ENCODE results near the gene GMNN.
A peak's percentile ranks its signal among the peaks of the same experiment; 100 is the strongest.
"Not testable (repeated sequence)": the region's sequence is repeated elsewhere in the genome, so short reads cannot be mapped to it uniquely, and the experiment has no call there.

The GMNN gene

DNA sequence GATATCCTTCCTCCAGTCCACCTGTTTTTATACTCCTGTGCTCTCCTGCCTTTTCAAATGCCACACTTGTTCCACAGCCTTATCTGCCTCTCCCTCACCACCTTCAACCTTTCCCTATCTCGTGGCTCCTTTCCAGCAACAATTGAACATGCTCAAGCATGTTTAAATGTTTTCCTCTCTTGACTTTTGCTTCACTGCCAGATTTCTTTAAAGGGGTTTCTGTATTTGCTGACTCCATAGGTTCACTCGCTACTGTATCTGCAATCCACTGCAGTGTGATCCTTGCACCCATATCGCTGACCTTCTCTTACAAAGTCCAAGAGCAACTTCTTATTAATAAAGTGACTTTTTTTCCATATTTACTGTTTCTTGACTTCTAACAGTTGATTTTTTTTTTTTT, 11.2 kb upstream of the GMNN start:
- DNase-seq = no peak

DNA sequence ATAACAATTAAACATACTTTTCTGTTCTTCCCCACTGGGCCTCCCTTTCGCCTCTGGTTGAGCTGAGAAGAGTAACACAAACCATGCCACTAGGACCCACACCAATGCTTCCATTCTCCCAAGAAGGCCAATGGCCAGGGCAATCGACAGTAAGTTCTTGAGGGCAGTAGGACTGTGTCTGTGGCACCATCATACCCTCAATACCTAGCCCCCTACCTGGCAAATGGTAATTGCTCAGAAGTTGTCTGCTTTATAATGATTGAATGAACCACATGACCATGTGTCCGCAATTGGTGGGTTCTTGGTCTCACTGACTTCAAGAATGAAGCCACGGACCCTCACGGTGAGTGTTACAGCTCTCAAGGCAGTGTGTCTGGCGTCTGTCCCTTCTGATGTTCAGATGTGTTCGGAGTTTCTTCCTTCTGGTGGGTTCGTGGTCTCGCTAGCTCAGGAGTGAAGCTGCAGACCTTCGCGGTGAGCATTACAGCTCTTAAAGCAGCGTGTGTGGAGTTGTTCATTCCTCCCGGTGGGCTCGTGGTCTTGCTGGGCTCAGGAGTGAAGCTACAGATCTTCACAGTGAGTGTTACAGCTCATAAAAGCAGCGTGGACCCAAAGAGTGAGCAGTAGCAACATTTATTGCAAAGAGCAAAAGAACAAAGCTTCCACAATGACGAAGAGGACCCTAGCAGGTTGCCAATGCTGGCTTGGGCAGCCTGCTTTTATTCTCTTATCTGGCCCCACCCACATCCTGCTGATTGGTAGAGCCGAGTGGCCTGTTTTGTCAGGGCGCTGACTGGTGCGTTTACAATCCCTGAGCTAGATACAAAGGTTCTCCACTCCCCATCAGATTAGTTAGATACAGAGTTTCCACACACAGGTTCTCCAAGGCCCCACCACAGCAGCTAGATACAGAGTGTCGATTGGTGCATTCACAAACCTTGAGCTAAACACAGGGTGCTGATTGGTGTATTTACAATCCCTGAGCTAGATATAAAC, 9.6 kb upstream of the GMNN start:
- not testable (repeated sequence) for DNase-seq

DNA sequence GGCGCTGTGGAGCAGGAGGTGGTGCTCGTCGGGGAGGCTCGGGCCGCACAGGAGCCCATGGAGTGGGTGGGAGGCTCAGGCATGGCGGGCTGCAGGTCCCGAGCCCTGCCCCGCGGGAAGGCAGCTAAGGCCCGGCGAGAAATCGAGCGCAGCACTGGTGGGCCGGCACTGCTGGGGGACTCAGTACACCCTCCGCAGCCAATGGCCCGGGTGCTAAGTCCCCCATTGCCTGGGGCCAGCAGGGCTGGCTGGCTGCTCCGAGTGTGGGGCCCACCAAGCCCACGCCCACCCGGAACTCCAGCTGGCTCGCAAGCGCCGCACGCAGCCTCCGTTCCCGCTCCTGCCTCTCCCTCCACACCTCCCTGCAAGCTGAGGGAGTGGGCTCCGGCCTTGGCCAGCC, 8.8 kb upstream of the GMNN start:
- DNase-seq = not testable (repeated sequence)

DNA sequence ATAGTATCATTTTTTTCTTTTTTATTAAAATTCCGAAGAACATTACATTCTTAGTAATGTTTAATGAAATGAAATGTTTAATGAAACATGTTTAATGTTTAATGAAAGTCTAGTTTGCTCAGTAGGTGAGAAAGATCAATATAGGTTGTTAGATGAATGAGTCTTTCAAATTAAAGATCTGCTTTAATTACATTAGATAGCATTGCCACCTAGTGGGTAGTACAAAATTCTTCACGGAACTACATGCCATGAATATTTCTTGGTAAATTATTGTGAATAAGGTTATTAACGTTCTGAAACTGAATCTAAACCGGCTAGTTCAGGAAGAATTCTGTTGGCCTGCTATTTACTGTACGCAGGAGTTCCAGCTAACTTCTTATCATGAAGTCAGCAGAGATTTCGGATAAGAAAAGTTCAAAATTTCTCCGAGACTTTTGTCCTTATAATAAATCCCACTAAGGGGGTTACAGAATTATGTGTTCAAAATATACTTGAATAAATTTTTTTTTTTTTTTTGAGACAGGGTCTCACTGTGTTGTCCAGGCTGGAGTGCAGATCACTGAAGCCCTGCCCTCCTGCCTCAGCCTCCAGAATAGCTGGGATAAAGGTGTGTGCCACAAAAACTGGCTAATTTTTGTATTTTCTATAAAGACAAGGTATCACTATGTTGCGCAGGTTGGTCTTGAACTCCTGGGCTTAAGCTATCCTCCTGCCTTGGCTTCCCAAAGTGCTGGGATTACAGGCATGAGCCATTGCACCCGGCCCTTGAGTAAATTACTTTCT, 7.9 kb upstream of the GMNN start:
- peak; percentile 81 for DNase-seq

DNA sequence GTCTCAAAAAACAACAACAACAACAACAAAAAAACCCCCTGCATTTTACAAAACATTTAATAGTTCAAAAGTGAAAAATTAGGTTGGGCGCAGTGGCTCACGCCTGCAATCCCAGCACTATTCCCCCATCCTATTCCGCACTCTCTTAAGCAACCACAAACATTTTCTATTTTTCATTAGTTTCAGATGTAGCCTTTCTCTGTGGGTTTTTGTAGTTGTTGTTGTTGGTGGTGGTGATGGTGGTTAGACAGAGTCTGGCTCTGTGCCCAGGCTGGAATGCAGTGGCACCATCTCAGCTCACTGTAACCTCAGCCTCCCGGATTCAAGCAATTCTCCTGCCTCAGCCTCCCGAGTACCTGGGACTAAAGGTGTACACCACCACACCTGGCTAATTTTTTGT, 6.4 kb upstream of the GMNN start:
- DNase-seq = no peak

DNA sequence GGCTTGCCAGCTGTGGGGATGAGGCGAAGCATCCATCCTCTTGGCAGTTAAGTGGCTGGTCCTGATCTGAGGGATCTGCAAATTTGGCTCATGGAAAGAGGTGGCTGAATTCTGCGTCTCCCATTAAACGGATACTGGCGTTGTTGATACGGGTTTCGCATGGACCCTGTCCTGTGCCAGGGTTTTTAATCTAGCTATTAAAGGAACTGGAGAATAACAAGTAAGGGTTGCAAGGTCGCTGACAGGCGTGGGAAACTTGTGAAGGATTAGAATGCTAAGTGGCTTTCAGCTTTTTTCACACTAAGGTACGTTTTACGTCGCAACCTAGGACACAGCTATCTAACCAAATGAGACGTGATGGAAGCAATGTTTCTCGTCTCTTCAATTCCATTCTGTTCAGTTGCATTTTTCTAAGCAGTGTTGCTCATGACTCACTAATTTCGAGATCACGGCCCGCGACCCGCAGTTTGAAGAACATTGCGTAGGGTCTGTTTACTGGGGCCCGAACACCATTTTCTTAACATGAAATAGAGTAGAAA, 852 bp downstream of the GMNN start:
- peak; percentile 27 for DNase-seq

DNA sequence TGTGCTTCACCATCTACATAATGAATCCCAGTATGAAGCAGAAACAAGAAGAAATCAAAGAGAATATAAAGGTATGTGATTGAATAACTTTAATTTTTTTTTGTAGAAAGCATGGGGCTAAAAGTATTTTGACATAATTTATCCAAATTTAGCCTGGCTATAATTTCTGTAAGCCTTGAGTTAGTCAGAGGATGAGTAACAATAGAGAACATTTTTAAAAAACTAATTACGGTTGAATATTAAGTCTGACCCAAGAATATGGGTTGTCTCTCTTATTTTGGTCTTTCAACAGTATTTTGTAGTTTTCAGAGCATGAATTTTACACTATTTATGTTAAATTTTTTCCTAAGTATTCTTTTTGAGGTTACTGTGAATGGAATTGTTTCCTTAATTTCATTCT, 2.5 kb downstream of the GMNN start:
- DNase-seq = no peak

DNA sequence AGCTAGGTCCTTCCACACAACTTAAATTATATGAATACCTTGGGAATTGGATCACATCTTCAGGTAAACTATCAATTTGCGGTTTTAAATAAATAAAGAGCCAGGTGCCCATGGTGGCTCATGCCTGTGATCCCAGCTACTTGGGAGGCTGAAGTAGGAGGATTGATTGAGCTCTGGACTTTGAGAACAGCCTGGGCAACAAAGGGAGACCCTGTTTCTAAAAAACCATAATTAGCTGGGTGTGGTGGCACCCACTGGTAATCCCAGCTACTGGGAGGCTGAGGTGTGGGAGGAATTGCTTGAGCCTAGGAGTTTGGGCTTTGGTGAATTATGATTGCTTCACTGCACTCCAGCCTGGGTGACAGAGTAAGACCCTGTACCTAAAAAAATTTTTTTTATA, 3.4 kb downstream of the GMNN start:
- no peak for DNase-seq

DNA sequence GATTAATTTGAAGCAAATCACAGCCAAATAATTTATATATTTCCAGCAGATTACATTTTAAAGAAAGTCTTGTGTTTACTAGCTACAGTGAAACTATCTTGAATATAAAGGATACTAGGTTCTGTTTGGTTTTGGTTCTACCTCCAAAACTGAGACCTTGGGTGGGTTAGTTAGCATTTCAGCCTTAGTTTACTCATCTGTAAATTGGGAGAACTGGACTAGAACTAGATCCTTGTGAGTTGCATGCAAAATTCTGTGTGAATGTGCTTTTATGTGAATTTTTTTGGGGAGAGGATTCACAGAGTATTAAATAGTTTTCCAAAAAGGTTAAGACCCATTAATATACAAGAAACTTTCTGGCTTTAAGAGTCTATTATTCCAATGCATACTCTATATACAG, 4.1 kb downstream of the GMNN start:
- DNase-seq = no peak

DNA sequence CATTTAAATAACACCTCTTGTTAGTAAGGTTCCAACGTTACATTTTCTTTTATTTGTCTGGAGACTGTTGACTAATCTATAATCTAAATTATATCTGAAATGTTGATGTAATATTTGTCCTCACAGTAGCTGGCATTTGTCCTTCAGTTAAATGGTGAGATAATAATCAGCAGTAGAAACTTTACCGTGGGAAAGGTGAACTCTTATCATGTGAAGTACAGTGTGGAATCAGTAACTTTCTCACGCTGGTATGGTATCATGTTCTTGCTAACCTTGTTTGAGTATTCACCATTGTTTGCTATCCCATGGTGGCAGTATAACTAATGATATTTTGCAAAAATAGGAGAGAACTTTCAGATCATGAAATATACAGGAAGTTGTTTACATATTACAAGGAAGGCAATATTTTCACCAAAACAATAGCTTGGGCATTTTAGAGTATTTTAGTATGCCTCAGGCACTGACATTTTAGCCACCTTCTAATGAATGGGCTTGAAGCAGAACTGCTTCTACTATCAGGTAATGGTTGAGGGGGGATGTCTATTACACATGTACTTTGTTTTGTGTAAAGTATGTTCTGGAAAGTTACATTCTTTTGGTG, 4.8 kb downstream of the GMNN start:
- DNase-seq = no peak

DNA sequence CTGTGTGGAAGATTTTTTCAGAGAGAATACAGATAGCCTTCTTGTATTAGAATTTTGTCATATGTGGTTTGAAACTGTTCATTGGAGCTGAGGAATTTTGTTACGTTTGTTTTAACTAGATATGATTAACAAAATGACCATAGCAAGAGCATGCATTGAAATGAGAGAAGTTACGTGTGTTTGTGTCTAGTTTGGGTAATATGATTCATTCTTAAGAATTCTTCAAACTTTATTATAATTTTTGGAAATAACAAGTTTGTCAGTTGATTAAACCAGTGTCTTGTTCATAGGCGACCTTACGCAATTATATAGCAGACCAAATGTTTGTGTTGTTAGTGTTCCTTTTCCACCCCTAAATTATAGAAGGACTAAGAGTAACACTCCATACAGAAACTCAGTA, 5.5 kb downstream of the GMNN start:
- no peak for DNase-seq

DNA sequence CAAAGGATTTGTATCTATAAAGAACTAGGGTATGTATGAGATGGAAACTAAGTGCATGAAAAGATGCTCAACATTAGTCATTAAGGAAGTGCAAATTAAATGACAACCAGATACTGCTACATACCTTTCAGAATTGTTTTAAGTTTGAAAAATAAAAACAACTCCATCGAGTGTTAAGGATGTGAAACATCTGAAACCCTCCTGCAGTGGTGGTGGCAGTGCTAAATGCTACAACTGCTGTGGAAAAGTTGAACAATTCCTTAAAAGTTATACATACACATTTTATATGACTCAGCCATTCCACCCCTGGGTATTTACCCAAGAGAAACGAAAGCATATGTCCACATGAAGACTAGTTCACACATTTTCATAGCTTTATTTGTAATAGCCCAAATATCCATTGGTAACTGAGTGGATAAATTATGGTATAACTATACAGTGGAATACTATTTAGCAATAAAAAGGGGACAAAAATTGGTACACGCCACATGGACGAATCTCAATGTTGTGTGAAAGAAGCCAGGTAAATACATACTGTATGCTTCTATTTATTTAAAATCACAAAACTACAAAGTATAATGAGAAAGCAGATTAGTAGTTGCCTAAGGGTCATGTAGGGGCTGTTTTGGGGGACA, 13.4 kb downstream of the GMNN start:
- no peak for DNase-seq

DNA sequence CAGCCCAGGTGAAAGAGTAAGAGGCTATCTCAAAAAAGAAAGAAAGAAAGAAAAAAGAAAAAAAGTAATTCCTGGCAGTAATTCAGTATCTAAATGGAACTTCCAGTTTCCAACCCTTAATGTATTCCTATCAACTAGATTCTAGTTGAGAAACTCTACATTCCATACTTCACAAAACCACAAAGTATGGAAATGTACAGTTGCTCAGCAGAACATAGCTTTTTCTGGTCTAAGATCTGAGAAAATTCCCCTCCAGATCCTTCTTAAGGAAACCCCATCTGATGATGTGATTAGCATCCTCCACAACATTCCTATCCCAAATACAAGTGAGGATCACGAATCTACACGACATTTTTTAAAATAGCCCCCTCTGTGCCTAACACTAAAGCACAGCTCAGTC, 20.4 kb downstream of the GMNN start:
- DNase-seq = no peak

DNA sequence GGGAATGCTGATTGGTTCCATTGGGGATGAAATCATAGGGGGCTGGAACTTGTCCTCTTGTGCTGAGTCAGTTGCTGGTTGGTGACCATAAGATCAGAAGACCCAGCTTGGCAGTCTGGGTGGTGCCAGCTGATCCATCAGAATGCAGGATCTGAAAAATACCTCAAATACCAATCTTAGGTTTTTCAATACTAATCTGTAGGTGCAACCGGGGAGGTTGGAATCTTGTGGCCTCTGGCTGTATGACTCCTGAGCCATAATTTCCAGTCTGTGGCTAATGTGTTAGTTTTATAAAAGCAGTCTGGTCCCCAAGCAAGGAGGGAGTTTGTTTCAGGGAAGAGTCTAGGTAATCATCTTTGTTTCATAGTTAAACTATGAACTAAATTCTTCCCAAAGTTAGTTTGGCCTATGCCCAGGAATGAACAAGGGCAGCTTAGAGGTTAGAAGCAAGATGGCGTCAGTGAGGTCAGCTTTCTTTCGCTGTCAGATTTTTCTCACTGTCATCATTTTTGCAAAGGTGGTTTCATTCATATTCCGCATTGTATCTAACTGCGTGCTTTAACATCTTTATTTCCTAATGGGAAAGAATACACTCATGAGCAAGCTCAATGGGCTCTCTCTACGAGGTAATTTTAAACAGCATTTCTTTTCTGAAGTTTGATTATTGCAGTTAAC, 22.0 kb downstream of the GMNN start:
- DNase-seq = no peak

DNA sequence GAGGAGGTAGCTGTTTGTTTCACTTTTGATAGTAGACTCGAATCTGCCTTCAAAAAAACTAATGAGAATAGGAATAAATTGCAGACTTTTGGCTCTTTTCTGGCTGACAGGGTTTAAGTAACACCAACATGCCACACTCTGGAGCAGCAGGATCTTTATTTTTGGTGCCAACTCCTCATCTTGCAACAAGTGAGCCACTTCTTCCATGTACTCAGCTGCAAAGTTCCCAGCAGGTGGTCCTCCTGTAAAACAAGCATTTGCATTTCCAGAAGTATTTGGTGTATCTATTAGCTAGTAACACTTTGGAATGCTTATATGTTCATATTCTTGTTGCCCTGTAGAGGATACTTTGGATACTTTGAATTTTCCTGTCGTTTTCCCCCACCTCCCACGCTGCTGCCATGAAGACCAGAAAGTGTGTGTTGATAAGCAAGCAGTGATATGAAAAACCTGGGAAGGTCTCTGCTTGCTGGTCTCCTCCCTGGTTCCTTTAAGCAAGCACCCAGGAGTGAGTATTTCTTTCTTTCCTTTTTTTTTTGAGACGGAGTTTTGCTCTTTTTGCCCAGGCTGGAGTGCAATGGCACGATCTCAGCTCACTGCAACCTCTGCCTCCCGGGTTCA, 23.0 kb downstream of the GMNN start:
- DNase-seq = no peak

DNA sequence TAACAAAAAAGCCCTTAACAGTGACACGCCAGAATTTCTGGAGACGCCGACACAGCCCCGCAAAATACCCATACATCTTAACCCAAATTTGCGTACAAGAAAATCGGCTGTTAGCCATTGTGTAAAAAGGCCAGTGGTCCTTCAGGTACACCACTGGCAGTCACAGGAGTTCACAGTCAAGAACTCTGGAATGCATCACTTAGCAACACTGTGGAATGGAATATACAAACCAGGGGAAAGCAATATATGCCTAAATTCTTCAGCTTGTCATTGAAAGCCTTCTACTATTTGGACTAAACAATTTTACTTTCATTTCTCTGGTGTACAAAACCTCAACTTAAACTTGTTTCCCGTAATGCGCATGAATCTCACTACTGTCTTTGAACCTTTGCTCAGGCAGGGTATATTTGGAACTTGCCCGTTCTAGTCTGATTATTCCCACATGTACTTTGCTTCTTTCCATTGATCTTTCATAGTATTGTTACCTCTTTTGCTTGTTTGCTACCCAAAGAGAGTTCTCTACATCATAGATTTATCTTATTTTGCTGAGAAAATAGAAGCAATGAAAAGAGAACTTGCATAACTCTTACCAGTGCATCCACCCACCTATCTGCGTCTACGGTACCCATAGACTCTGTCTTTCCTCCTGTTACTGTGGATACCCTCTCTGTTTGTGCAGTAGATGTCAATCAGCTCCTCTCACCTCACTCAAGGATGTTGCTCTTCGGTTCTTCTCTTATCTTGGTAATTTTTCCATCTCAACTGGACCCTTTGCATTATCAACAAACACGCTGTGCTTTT, 24.2 kb downstream of the GMNN start, which contains the start of gene ARMH2:
ARMH2 (minus strand) TSS at position 178 of the 801 bp plus-strand sequence; CDS start at position 118, 60 bp downstream.
- no peak for DNase-seq

DNA sequence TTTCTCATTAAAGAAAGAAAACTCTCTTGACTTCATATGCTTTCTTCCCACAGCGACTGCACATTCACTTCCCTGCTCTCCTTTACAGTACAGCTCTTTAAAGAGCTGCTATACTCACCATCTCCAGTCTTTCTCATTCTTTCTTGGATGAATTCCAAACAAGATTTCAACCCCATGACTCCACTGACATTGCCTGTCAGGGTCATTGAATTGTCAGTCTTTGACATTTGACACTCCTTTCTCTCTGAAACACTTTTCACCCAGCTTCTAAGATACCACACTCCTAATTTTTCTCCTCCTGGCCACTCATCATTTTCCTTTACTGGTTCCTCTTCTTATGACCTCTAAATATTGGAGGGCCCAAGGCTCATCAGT, 24.8 kb downstream of the GMNN start:
- no peak for DNase-seq

DNA sequence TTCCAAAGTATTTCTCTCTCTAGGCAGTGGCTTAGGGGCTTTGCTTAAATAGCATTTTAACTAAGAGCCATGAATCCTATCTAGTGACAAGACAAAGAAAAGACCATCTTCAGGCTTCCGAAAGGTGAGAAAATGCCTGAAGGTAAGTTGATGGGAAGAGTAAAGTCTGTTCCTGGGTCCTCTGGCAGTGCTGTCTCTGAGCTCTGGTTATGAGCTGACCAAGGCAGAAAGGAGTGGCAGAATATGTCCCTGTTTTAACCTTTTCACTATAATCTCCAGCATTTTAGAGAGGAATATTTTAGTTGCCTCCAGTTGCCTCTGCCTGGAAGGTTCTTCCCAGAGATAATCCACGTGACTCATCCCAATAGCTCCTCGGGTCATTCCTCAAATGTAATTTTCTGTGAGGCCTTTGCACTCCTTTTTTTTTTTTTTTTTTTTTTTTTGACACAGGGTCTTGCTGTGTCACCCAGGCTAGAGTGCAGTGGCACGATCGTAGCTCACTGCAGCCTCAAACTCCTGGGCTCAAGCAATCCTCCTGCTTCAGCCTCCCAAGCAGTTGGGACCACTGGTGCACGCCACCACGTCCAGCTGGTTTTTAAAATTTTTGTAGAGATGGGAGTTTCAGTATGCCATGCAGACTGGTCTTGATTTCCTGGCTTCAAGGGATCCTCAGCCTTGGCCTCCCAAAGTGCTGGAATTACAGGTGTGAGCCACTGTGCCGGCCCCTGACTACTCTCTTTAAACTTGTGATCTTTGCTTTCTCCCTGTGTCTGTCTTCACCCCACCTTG, 27.7 kb downstream of the GMNN start:
- no peak for DNase-seq

DNA sequence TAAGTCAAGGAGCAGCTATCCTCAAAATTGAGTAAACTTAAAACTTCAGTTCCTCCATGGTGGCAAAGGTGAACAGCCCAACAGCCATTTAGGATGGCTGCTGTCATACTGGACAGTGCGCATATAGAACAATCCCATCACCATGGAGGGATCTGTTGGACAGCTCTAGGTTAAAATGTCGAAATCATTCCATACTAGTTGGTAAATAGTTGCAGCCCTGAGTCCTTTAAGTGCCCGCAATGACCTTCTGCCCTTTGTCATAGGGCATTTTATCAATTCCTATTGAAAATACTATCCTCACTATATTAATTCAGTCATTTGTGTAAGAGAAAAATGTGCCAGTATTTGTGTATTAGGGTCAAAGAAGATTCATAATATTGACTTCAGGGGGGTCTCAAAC, 32.8 kb downstream of the GMNN start:
- no peak for DNase-seq

DNA sequence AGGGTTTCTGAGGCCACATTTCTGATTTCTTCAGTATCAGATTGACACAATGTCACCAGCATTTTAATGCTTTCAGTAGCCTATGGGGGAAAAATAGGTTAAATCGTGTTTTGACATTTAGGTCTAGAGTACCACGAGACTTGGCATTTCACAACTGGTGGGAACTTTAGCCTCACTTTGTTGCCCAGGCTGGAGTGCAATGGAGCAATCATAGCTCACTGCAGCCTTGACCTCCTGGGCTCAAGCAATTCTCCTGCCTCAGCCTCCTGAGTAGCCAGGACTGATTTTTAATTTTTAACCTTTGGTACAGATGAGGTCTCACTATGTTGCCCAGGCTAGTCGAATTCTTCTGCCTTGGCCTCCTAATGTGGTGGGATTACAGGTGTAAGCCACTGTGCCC, 35.0 kb downstream of the GMNN start:
- no peak for DNase-seq

Data from inflammatory macrophage treated with lipopolysaccharide for 4 hours (primary cell).